ENCODE data around the gene SERPINI1.
A peak's percentile ranks its signal among the peaks of the same experiment; 100 is the strongest.

Gene SERPINI1, protein sequence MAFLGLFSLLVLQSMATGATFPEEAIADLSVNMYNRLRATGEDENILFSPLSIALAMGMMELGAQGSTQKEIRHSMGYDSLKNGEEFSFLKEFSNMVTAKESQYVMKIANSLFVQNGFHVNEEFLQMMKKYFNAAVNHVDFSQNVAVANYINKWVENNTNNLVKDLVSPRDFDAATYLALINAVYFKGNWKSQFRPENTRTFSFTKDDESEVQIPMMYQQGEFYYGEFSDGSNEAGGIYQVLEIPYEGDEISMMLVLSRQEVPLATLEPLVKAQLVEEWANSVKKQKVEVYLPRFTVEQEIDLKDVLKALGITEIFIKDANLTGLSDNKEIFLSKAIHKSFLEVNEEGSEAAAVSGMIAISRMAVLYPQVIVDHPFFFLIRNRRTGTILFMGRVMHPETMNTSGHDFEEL

DNA sequence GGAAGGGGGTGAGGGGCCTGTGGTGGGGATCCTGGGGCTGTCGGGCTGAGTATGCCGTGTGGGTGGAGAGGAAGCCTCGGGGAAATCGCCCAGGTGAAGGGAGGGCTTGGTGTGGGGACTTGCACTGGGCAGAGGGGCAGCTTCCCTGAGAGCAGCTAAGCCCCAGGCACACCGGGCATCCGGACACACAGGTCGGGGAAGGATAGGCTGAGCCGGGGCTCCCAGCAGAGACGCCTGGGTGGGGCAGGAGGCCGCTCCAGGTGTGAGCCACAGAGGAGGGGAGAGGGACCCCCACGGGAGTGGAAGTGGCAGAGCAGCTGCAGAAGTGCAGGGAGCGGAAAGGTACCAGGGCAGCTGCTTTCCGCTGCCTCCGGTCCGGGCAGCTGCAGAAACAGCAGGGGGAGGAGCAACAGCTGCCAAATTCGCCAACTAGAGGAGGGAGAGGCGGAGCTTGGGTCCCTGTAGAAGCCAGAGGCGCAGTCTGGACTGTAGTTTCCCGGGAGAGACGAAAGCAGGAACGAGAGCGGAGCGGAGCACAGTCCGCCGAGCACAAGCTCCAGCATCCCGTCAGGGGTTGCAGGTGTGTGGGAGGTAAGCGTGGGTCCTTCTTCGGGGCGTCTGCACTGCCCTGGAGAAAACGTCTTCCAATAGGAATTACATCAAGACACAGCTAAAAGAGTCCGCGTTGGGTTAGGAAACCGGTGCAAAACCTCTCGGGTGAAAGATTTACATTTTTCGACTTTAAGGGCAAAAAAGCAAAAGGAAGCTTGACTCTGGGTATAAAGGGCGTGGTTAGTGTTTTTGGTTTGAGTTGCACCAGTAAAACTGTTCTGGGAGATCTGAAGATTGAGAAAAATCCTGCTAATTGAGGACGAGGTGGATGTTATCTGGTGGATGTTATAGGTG, at the start of gene SERPINI1:
Gene SERPINI1 (plus strand): TSS at position 489 of the 906 bp plus-strand sequence. CDS start 53,408 bp downstream, outside the sequence.
- DNase-seq, result peak; percentile 74

GRCh38 chr3:167691366-167691765, 44.2 kb upstream of the SERPINI1 start:
- DNase-seq, result no peak

DNA sequence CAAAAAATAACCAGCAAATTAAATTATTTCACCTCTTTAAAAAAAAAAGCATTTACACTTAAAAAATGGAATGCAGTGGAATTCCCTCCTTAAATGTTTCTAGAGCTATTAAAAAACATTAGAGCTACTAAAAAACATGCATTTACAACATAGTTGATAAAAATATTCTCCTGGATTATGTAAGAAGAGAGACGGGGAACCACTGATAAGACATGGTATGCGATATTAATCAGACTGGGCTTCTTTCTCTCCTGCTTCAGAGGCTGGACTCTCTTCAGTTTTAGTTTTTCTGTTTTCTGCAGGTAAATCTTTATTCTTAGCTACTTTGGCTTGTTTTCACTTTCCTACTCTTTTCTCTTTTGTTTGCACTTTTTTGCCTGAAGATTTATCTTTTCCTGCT, 41.4 kb upstream of the SERPINI1 start:
- DNase-seq, result no peak

DNA sequence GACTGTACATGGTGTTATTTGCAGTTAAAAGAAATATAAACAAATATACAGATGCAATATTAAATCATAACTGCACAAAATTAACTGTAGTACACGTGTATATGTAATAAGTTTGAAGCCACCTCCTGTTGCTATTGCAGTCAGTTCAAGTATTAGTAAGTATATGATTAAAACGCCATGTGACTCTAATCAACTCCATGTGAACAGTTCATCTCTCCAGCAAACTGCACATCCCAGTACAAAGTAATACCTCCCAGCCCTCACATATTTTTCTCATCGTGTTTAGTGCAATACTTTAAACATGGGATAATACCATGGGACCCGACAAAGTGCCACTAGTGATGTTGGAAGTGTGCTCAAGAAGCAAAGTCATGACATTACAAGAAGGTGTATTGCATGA, 35.5 kb upstream of the SERPINI1 start:
- DNase-seq, result no peak

- no peak for DNase-seq
Observed at GRCh38 chr3:167700926-167701325, 34.6 kb upstream of the SERPINI1 start.

GRCh38 chr3:167705840-167706239, 29.7 kb upstream of the SERPINI1 start:
- DNase-seq, result no peak

- no peak for DNase-seq
Observed at GRCh38 chr3:167709690-167710089, 25.8 kb upstream of the SERPINI1 start.

DNA sequence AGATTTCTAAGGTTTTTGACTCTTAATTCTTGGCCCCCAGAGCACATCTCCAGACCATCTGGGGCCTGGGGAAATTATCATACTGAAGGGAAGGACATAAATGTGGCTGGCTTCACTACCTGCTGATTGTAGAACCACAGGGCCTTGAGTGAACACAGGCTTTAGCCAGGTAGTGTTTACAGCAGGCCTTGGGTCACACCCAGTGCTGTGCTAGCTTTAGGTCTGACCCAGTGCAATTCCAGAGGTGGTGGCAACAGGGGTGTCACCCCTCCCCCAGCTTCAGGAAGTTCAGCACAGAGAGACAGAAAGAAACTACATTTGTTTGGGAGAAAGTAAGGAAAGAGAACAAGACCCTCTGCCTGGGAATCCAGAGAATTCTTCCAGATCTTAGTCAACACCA, 25.0 kb upstream of the SERPINI1 start:
- no peak for DNase-seq

DNA sequence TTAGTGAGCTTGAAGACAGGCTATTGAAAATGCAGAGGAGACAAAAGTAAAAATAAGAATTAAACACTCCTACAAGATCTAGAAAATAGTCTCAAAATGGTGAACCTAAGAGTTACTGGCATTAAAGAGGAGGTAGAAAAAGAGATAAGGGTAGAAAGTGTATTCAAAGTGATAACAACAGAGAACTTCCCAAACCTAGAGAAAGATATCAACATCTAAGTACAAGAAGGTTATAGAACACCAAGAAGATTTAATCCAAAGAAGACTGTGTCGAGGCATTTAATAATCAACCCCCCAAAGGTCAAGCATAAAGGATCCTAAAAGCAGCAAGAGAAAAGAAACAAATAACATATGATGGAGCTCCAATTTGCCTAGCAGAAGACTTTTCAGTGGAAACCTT, 24.1 kb upstream of the SERPINI1 start:
- no peak for DNase-seq

DNA sequence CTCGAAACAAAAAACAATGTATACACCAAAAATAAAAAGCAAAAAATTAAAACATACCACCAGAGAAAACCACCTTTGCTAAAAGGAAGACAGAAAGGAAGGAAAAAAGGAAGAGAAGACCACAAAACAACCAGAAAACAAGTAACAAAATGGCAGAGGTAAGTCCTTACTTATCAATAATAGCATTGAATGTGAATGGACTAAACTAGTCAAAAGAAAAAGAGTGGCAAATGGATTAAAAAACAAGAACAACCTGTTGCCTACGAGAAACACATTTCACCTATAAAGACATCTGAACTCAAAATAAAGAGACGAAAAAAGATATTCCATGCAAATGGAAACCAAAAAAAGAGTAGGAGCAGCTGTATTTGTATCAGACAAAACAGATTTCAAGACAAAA, 23.1 kb upstream of the SERPINI1 start:
- DNase-seq, result no peak

GRCh38 chr3:167714871-167715270, 20.6 kb upstream of the SERPINI1 start:
- no peak for DNase-seq

GRCh38 chr3:167716920-167717319, 18.6 kb upstream of the SERPINI1 start:
- DNase-seq, result no peak

DNA sequence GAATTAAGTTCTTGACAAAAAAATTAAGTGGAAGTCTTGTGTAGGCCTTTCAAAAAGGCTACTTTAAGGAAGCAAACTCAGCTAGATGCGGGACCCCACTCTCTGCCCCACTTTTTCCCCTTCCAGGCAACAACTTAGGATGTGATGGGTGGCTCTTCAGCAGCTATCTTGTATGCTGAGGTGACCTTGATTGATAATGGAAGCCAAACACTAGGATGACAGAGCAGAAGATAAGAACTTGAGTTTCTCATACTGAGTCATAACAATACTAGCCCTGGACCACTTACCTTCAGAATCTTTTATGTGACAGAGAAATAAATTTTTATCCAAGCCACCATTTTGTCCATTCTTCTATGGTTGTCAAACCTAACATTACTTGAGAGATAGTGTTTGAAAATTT, 16.9 kb upstream of the SERPINI1 start:
- DNase-seq, result no peak

- no peak for DNase-seq
Observed at GRCh38 chr3:167723025-167723512, 12.5 kb upstream of the SERPINI1 start.

DNA sequence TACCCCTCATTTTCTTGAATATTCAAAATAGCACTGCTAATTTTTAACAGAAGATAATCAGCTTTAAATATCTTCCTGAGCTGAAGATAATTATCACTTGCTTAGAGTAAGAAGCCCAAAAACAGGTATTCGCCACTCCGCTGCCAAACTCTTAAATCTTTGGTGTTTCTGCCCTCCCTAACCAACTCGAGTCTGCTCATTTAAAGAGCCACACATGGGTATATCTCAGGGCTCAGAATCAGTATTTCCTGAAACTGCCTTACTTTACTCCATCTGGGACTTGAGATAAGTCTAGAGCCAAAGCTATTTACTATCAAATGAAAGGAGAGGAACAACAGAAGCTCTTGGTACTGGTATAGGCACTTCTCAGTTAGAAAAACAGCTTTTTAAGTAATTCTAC, 11.6 kb upstream of the SERPINI1 start:
- no peak for DNase-seq

DNA sequence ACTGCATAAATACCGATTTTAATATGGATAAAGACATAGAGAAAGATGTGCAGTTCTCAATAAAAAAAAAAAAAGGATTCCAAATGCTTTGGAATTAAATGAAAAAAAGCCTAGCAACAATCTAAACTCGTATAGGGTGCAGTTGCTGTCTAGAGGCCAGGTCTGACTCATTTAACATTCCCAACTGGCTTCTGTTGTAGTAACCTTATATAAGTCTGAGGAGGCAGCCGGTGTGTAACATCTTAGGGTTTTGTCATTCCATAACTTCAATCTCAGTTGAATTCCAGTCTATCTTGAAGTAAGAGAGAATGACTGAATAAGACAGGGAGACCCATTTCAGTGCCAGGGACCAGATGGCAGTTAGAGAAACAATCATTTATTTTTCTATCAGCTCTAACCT, 7.3 kb upstream of the SERPINI1 start:
- peak; percentile 60 for DNase-seq

DNA sequence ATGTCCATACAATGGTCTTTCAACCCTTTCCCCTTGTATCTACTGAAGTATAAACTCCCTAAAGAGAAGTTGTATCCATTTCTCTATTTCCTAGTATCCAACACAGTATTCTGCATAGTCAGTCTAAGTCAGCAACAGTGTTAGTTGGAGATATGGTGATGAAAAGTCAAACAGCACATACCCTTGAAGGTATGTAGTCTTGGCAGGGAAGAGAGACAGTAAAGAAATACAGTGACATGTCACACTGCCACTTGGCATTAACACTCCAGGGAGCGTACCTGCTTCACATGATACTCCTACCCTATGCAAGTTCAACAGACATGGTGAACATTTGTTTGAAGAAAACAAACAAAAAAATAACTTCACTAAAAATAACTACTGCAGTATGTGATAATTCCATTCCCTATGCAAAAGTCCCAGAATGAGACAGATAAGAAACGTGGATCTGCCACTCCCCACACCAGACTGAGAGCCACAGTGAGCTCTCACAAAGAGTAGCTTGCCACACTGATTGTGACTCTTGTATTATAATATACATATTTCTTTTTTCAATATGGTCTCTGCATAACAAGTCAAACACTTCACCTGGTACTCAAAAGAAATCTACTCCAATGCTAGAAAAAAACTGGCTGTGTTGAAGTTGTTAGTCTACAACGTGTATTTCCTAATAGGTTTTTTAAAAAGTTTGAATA, 6.7 kb upstream of the SERPINI1 start:
- no peak for DNase-seq

GRCh38 chr3:167729591-167729990, 5.9 kb upstream of the SERPINI1 start:
- no peak for DNase-seq

- no peak for DNase-seq
Observed at GRCh38 chr3:167731393-167731792, 4.1 kb upstream of the SERPINI1 start.

DNA sequence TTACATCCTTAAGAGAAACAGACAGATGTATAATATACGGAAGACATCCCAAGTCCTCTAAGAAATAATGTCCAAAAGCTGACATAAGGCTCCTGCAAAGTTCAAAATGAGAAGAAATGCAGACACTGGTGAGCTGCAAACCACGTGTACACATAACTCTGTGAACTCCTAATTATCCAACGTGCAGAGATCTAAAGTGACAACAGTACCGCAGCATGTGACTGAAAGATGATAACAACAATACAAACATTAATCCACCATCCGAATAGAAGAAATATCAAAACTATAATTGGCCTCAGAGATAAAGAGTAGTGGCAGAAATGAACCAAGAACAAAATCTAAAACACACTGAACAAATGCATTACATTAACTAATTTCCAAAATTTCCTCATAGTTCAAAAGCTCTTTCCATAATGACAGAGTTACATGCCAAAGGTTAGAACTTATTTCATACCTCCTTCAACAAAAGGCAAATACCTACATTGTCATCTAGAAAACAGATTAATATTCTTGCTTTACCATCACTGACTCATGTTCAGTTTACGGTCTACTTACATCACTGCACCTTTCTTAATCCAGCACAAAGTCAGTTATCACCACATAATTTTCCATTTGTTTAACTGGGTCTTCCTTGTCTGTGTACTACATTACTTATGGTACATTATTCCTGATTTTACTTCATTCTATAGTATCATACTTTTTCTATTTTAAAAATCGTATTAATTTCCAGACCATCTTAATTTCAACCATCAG, 3.0 kb upstream of the SERPINI1 start:
- DNase-seq, result no peak

DNA sequence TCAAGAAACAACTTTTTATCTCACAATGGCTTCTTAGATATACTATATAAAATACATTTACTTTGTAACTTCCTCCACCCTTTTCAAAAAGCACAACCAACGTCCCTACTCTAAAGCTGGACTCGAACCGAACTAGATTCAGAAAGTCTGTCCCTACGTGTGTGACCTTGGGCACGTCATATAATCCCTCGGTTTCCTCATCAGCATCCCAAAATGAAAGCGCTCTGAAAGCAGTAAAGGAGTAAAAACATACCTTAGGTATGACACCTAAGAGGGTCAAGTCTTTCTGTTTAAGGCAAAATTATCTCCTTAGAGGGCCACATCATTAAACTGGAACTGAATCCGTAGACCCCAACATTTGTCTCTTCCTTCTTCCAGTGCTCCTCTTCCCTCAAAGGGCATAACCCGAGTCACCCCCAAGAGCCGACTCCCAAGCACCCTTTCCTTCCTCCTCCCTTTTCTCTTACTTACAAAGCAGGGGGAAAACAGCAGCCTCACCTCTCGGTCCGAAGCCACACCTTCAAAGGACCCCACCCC, 1.5 kb upstream of the SERPINI1 start:
- DNase-seq, result no peak
